Measurements from ENCODE around the gene TNNI2. TPM values are rescaled to one million over a fixed set of nuclear protein-coding genes. Genes with fewer than 3 reads are reported as not detected.

TNNI2 gene
- total RNA-seq, 6 experiments from 2014 or later = 0.31 to 1.9 (median 1.1) TPM; not detected in 3

GRCh38 chr11:1868056-1868635 lies 29.4 kb downstream of the TNNI2 start:
- DNase-seq = peak in 1 of 3 donors; percentile 55
- H3K4me1 ChIP-seq = no peaks in the 10 kb centered on the region
- no peak overlapping the region for H3K4me3 ChIP-seq
- H3K27me3 ChIP-seq = no peaks in the 10 kb centered on the region
- no peak for TF ChIP-seq POLR2A (IDR thresholded peaks at IDR 0.05)
- TF ChIP-seq CTCF (IDR thresholded peaks at IDR 0.05) = no peak
- no peaks in the 10 kb centered on the region for H3K9me3 ChIP-seq
- no peak overlapping the region for H3K27ac ChIP-seq
- no peak for ATAC-seq
- no peaks in the 10 kb centered on the region for H3K36me3 ChIP-seq
- no CpG with 5 or more reads among the region's 14 CpGs for WGBS (ENCODE audit: insufficient coverage, low coverage, low lambda C conversion rate, missing lambda C conversion rate)
- intact Hi-C loops (cut with DNase I) = no loop called here

GRCh38 chr11:1868636-1869291 lies 30.0 kb downstream of the TNNI2 start:
- WGBS (ENCODE audit: insufficient coverage, low coverage, low lambda C conversion rate, missing lambda C conversion rate) = 50% methylated on average over 6 of the region's 25 CpGs
- Histone ChIP-seq H3K4me3 (peak overlapping the region in 1 of 3 donors; percentile 7), H3K27ac (no peak overlapping the region), H3K27me3 (no peaks in the 10 kb centered on the region), H3K36me3 (no peaks in the 10 kb centered on the region), H3K4me1 (no peaks in the 10 kb centered on the region), H3K9me3 (no peaks in the 10 kb centered on the region)
- TF ChIP-seq POLR2A (IDR thresholded peaks at IDR 0.05) (no peak), CTCF (IDR thresholded peaks at IDR 0.05) (no peak)
- ATAC-seq (no peak), DNase-seq (peak in 2 of 3 donors; percentile 21 to 32)
- intact Hi-C loops (cut with DNase I) = no loop called here

GRCh38 chr11:1869427-1870325 lies 30.9 kb downstream of the TNNI2 start:
- TF ChIP-seq POLR2A (IDR thresholded peaks at IDR 0.05) (no peak), CTCF (IDR thresholded peaks at IDR 0.05) (peak in 2 of 4 donors; percentile 9 to 22)
- no peaks in the 10 kb centered on the region for H3K27me3 ChIP-seq
- 58% methylated on average over 17 of the region's 34 CpGs for WGBS (ENCODE audit: insufficient coverage, low coverage, low lambda C conversion rate, missing lambda C conversion rate)
- DNase-seq (peak in 2 of 3 donors; percentile 18 to 50), ATAC-seq (peak in 1 of 4 donors; percentile 19)
- H3K36me3 ChIP-seq = no peaks in the 10 kb centered on the region
- intact Hi-C loops (cut with DNase I) = loop anchor here in 1 of 2 donors (10.0 kb wide), 1 partner anchor 275 kb away; no protein-coding TSS in a partner anchor
- no peak overlapping the region for H3K27ac ChIP-seq
- H3K4me1 ChIP-seq = no peaks in the 10 kb centered on the region
- no peak overlapping the region for H3K4me3 ChIP-seq
- H3K9me3 ChIP-seq = no peaks in the 10 kb centered on the region

- H3K36me3 ChIP-seq = no peaks in the 10 kb centered on the region
- H3K9me3 ChIP-seq = no peaks in the 10 kb centered on the region
- no peaks in the 10 kb centered on the region for H3K27me3 ChIP-seq
- 10% methylated on average over 2 of the region's 12 CpGs for WGBS (ENCODE audit: insufficient coverage, low coverage, low lambda C conversion rate, missing lambda C conversion rate)
- no peaks in the 10 kb centered on the region for H3K4me1 ChIP-seq
- intact Hi-C loops (cut with DNase I) = loop anchor here in 1 of 2 donors (10.0 kb wide), 1 partner anchor 274 kb away; no protein-coding TSS in a partner anchor
- H3K27ac ChIP-seq = no peak overlapping the region
- DNase-seq (peak in 2 of 3 donors; percentile 18 to 50), ATAC-seq (peak in 1 of 4 donors; percentile 11)
- TF ChIP-seq POLR2A (IDR thresholded peaks at IDR 0.05) (no peak), CTCF (IDR thresholded peaks at IDR 0.05) (no peak)
- no peak overlapping the region for H3K4me3 ChIP-seq
These were observed 31.5 kb downstream of the TNNI2 start for GRCh38 chr11:1870326-1870696.
